ENCODE measurements around the gene BZW1.

BZW1 gene

GRCh38 chr2:200778038-200778437 is 33.7 kb upstream of the BZW1 start:
- ChIA-PET POLR2A (interaction anchor here (0.7 kb wide), 1 partner anchor 12 kb away, joined by 4 read pairs; no protein-coding TSS in a partner anchor), CTCF (no interaction called here)
- no peak overlapping the region for H3K4me3 ChIP-seq (ENCODE audit: low read depth, low read length)
- TF ChIP-seq, protein P1, sequence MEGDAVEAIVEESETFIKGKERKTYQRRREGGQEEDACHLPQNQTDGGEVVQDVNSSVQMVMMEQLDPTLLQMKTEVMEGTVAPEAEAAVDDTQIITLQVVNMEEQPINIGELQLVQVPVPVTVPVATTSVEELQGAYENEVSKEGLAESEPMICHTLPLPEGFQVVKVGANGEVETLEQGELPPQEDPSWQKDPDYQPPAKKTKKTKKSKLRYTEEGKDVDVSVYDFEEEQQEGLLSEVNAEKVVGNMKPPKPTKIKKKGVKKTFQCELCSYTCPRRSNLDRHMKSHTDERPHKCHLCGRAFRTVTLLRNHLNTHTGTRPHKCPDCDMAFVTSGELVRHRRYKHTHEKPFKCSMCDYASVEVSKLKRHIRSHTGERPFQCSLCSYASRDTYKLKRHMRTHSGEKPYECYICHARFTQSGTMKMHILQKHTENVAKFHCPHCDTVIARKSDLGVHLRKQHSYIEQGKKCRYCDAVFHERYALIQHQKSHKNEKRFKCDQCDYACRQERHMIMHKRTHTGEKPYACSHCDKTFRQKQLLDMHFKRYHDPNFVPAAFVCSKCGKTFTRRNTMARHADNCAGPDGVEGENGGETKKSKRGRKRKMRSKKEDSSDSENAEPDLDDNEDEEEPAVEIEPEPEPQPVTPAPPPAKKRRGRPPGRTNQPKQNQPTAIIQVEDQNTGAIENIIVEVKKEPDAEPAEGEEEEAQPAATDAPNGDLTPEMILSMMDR (IDR thresholded peaks at IDR 0.05; ENCODE audit: insufficient read depth, low read length, missing control alignments): no peak
- DNase-seq (ENCODE audit: low read depth, low spot score): no peak

GRCh38 chr2:200779214-200779613 is 32.5 kb upstream of the BZW1 start:
- TF ChIP-seq, protein P1 (IDR thresholded peaks at IDR 0.05; ENCODE audit: insufficient read depth, low read length, missing control alignments): no peak
- no peak overlapping the region for H3K4me3 ChIP-seq (ENCODE audit: low read depth, low read length)
- CTCF ChIA-PET: interaction anchor here (0.6 kb wide), 1 partner anchor 43 kb away, joined by 3 read pairs; no protein-coding TSS in a partner anchor
- no peak for DNase-seq (ENCODE audit: low read depth, low spot score)
- POLR2A ChIA-PET: interaction anchor here (0.7 kb wide), 1 partner anchor 50 kb away, joined by 4 read pairs; no protein-coding TSS in a partner anchor

GRCh38 chr2:200781616-200782015 is 30.1 kb upstream of the BZW1 start:
- no peak for DNase-seq (ENCODE audit: low read depth, low spot score)
- no peak overlapping the region for H3K4me3 ChIP-seq (ENCODE audit: low read depth, low read length)
- ChIA-PET POLR2A (no interaction called here), CTCF (no interaction called here)
- TF ChIP-seq, protein P1 (IDR thresholded peaks at IDR 0.05; ENCODE audit: insufficient read depth, low read length, missing control alignments): no peak

- CTCF ChIA-PET: interaction anchor here (1.4 kb wide), 1 partner anchor 17 kb away, joined by 3 read pairs; no protein-coding TSS in a partner anchor
- POLR2A ChIA-PET: no interaction called here
- TF ChIP-seq, protein P1 (IDR thresholded peaks at IDR 0.05; ENCODE audit: insufficient read depth, low read length, missing control alignments): no peak
- H3K4me3 ChIP-seq (ENCODE audit: low read depth, low read length): no peak overlapping the region
- no peak for DNase-seq (ENCODE audit: low read depth, low spot score)
These were observed 29.5 kb upstream of the BZW1 start for GRCh38 chr2:200782251-200782650.

DNA sequence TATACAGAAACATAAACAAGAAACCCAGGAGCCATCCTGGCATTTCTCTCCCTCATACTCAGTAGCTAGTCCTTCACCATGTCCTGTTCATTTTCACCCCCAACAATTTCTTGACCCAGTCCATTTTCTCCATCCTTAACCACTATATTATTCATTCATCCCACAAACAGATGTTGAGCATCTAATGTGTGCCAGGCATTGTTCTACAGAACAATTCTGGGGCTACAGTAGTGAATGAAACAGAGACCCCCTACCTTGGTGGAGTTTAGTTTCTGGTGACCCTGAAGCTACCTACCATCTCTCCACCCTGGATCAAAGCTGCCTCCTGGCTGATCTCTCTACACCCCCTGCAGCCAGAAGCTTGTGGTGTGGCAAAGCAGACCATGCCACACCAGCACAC is 27.5 kb upstream of the BZW1 start:
- no peak for DNase-seq (ENCODE audit: low read depth, low spot score)
- ChIA-PET POLR2A (no interaction called here), CTCF (interaction anchor here (1.2 kb wide), 1 partner anchor 35 kb away, joined by 3 read pairs; no protein-coding TSS in a partner anchor)
- no peak overlapping the region for H3K4me3 ChIP-seq (ENCODE audit: low read depth, low read length)
- TF ChIP-seq, protein P1 (IDR thresholded peaks at IDR 0.05; ENCODE audit: insufficient read depth, low read length, missing control alignments): no peak

DNA sequence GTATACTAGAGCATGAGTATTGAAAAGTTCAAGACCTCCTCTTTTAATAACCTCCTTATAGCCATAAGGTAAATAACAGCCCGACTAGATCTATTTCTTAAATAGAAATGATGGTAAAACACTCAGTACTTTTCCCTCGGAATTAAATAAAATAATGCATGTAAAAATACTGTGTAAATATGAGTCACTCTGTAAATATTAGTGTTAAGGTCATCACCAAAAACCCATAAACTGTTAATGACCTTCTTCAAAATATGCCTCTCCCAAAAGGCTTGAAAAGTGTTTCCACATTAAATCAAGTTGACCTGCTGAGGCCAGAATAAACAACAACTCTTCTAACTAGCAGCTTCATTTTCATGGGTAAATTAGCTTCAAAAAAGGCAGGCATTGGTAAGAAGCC is 25.3 kb upstream of the BZW1 start:
- ChIA-PET CTCF (no interaction called here), POLR2A (interaction anchor here (0.7 to 1.7 kb wide), 2 partner anchors 24 to 37 kb away, joined by 3 to 6 read pairs; no protein-coding TSS in a partner anchor)
- DNase-seq (ENCODE audit: low read depth, low spot score): no peak
- TF ChIP-seq, protein P1 (IDR thresholded peaks at IDR 0.05; ENCODE audit: insufficient read depth, low read length, missing control alignments): no peak
- H3K4me3 ChIP-seq (ENCODE audit: low read depth, low read length): no peak overlapping the region
